ENCODE measurements around the gene ITGAV.

DNA sequence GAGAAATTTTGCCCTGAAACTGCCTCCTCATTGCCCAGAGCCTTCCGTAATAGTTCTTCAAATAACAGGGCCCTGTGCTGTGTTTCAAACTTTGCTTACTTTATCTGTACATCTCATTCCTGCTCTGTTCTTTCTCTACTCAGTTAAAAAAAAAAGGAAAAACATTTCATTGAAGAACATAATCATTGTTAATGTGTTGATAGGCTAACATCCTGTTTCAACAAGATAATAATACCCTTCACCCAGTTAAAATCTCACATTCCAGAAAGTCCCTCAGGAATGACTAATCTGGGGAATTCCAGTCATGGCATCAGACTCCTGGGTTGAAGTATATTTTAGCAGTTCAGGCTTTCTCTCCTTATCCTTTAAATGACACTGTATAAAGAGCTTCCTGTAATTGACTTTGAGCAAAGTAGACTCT, 45.6 kb upstream of the ITGAV start:
- TF ChIP-seq CTCF (IDR thresholded peaks at IDR 0.05) = no peak
- no peak for TF ChIP-seq POLR2A (IDR thresholded peaks at IDR 0.05)

Data from suprapubic skin (tissue), 3 donors.